ENCODE results near the gene RNF145. TPM values are rescaled to one million over a fixed set of nuclear protein-coding genes. Genes with fewer than 3 reads are reported as not detected.

The RNF145 gene
- total and polyA plus RNA-seq, 8 donors, result 116 to 216 (median 149) TPM

DNA sequence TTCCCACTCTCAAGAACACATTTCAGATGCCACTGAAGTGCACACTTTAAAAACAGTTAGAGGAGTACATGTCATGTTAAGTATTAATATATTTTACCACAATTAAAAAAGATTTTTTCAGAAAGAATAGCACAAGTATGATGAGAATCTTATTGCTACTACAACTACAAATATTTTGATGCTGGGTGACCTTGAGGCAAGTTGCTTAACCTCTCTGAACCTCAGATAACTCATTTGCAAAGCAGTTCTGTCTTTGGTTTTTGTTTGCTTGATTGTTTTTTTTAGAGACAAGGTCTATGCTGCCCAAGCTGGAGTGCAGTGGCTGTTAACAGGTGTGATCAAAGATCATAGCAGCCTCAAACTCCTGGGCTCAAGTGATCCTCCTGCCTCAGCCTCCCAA, 95.9 kb downstream of the RNF145 start:
- Histone ChIP-seq H3K4me3 (no peak overlapping the region), H3K27ac (no peak overlapping the region), H3K27me3 (peaks cover 11 to 35% of the 10 kb centered on the region in 2 donors), H3K4me1 (no peaks in the 10 kb centered on the region), H3K9me3 (no peaks in the 10 kb centered on the region), H3K36me3 (no peaks in the 10 kb centered on the region)
- intact Hi-C loops (cut with DNase I), result no loop called here
- TF ChIP-seq, protein P1, sequence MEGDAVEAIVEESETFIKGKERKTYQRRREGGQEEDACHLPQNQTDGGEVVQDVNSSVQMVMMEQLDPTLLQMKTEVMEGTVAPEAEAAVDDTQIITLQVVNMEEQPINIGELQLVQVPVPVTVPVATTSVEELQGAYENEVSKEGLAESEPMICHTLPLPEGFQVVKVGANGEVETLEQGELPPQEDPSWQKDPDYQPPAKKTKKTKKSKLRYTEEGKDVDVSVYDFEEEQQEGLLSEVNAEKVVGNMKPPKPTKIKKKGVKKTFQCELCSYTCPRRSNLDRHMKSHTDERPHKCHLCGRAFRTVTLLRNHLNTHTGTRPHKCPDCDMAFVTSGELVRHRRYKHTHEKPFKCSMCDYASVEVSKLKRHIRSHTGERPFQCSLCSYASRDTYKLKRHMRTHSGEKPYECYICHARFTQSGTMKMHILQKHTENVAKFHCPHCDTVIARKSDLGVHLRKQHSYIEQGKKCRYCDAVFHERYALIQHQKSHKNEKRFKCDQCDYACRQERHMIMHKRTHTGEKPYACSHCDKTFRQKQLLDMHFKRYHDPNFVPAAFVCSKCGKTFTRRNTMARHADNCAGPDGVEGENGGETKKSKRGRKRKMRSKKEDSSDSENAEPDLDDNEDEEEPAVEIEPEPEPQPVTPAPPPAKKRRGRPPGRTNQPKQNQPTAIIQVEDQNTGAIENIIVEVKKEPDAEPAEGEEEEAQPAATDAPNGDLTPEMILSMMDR (IDR thresholded peaks at IDR 0.05), result no peak
- no peak for ATAC-seq
- DNase-seq, result no peak

DNA sequence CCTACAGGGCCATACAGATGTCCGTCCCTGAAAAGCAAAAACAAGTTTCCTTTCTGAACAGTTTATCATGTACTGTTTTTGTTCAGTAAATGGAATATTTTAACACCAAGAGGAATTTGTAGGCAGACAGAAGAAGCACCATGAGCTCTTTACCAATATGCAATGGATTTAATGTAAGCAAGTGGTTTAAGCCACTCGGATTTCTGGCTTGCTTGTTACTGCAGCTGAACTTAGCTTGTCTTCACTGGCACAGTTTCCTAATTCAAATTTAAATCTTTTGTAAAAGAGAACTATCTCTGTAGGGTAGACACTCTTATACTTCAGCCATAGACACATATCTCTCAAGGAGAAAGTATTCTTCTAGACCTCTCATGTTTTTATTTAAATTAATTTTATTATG, 96.9 kb downstream of the RNF145 start:
- H3K4me1 ChIP-seq, result no peaks in the 10 kb centered on the region
- H3K27me3 ChIP-seq, result peaks cover 12 to 45% of the 10 kb centered on the region in 2 donors
- no peak for ATAC-seq
- H3K36me3 ChIP-seq, result no peaks in the 10 kb centered on the region
- no peak overlapping the region for H3K4me3 ChIP-seq
- intact Hi-C loops (cut with DNase I), result no loop called here
- no peak for DNase-seq
- no peak overlapping the region for H3K27ac ChIP-seq
- no peaks in the 10 kb centered on the region for H3K9me3 ChIP-seq
- TF ChIP-seq, protein P1 (IDR thresholded peaks at IDR 0.05), result no peak

Other genes starting within 250 kb of the RNF145 start
- gene EBF1, start 109.6 kb downstream of the RNF145 start, total RNA-seq, result 1 to 10 TPM; 6.1 to 9.6 TPM
- gene EBF1, start 109.6 kb downstream of the RNF145 start, polyA plus RNA-seq (ENCODE audit: insufficient read length in 6 of 6), result 1 to 10 TPM; 6.1 to 9.6 (median 8.1) TPM
- gene UBLCP1, start 53.7 kb upstream of the RNF145 start, total RNA-seq, result 10 to 100 TPM; 29.9 to 32.5 TPM
- 10 to 100 TPM; 36.2 to 49.9 (median 38.3) TPM for gene UBLCP1, start 53.7 kb upstream of the RNF145 start, polyA plus RNA-seq (ENCODE audit: insufficient read length in 6 of 6)
- gene IL12B, start 120.9 kb upstream of the RNF145 start, total RNA-seq, result not detected
- under 1 TPM in 4 of 6 donors, not detected in 2; 0.08 to 0.10 (median 0.10) TPM for gene IL12B, start 120.9 kb upstream of the RNF145 start, polyA plus RNA-seq (ENCODE audit: insufficient read length in 6 of 6)